ENCODE results near the gene PIGT. TPM values are rescaled to one million over a fixed set of nuclear protein-coding genes. Genes with fewer than 3 reads are reported as not detected.

The PIGT gene
- total and polyA plus RNA-seq, 10 of the 15 experiments (the other 5 are each of a cell fraction or from before 2014, with no cell fraction given) = 18.6 to 66.0 (median 35.3) TPM

DNA sequence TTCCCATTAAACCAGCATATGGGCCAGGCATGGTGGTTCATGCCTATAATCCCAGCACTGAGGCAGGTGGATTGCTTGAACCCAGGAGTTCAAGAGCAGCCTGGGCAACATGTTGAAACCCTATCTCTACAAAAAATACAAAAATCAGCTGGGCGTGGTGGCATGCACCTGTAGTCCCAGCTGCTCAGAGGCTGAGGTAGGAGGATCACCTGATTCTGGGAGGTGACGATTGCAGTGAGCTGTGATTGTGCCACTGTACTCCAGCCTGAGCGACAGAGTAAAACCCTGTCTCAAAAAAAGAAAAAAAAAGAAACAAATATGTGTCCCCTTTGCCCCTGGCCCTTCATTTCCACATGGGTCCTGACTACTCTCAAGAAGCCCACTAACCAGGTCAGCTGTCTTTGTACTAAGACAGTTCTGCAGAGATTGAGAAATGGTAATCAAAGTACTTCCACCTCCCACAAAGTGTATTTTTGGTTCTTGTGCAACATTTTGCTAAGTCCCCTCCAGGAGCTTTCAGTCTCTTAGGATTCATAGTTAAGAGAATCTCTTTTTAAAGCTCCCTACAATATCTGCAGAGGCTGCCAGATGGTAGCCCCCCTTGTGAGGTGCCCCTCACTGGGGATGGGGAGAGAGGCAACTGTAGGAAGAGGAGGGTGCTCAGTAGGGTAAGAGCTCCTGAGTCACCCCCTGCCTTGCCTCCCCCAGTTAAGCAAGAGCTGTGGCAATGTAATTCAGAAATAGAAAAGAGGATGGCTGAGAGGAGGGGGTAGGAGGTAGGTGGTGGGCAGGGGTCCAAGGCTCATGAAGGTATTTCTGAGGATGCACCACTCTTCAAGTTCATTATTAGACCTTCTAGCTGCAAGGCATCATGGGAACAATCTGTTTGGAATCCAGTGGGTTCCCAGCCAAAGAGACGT is 37.1 kb downstream of the PIGT start:
- SMC1A ChIA-PET (ENCODE audit: uncharacterized antibody, unreplicated experiment) = interaction anchor here (0.9 to 3.1 kb wide), 11 partner anchors 8 to 318 kb away, joined by 3 to 12 read pairs (median 4); partner anchors contain the start of gene SYS1
- POLR2A ChIA-PET = interaction anchor here (0.6 to 1.5 kb wide), 2 partner anchors 15 to 92 kb away, joined by 4 read pairs; no protein-coding TSS in a partner anchor
- ATAC-seq (no peak), DNase-seq (ENCODE audit: low read depth, low spot score) (no peak), FAIRE-seq (no peak)
- no TSS peak for BruUV-seq (replicated peaks)
- no peaks in the 10 kb centered on the region for H3K9me3 ChIP-seq (replicated peaks; ENCODE audit: control insufficient read depth, insufficient read depth, low read length)
- no peak overlapping the region for H3K9ac ChIP-seq (ENCODE audit: control insufficient read depth, insufficient read depth, low read length)
- no peak overlapping the region for H3K4me3 ChIP-seq
- CTCF ChIA-PET = interaction anchor here (0.6 to 8.2 kb wide), 14 partner anchors 9 to 318 kb away, joined by 3 to 86 read pairs (median 5); partner anchors contain the start of genes SYS1 and TP53TG5
- intact Hi-C loops (cut with micrococcal nuclease; ENCODE audit: unreplicated experiment) = loop anchor here (5.0 kb wide), 1 partner anchor 131 kb away; no protein-coding TSS in a partner anchor
- H4K20me1 ChIP-seq (ENCODE audit: control insufficient read depth, insufficient read depth) = no peaks in the 10 kb centered on the region
- WGBS (ENCODE audit: insufficient coverage, insufficient replicate concordance, low lambda C conversion rate, missing lambda C conversion rate) = 26% methylated on average over 4 of the region's 4 CpGs
- no peaks in the 10 kb centered on the region; a peak in 2 of 4 replicates for H3K27me3 ChIP-seq (replicated peaks in 1 of 2; ENCODE audit: control insufficient read depth in 2 of 2, insufficient read depth in 2 of 2, low read length in 1 of 2)
- H3K4me2 ChIP-seq (ENCODE audit: control insufficient read depth, insufficient read depth) = no peak overlapping the region
- no peak overlapping the region for H2AFZ ChIP-seq (ENCODE audit: control insufficient read depth, low read depth, low read length)
- no peak overlapping the region for H3K27ac ChIP-seq (ENCODE audit: control insufficient read depth, insufficient read depth)
- RAD21 ChIA-PET (ENCODE audit: unreplicated experiment) = interaction anchor here (1.5 to 2.9 kb wide), 4 partner anchors 17 to 130 kb away, joined by 5 to 10 read pairs (median 6); partner anchors contain the start of gene SYS1
- no peaks in the 10 kb centered on the region for H3K4me1 ChIP-seq (ENCODE audit: control insufficient read depth, insufficient read depth, low read length)
- in situ Hi-C loops (cut with MboI) = no loop called here
- H3K79me2 ChIP-seq (ENCODE audit: control insufficient read depth, insufficient read depth, low read length) = no peaks in the 10 kb centered on the region
- no peak for TF ChIP-seq ZNF24 (IDR thresholded peaks at IDR 0.05)
- no peak for TF ChIP-seq MYB (IDR thresholded peaks at IDR 0.05; ENCODE audit: borderline replicate concordance, low read depth, low read length)
- H3K36me3 ChIP-seq (ENCODE audit: control insufficient read depth in 2 of 2, insufficient read depth in 2 of 2, low read length in 1 of 2) = no peaks in the 10 kb centered on the region

DNA sequence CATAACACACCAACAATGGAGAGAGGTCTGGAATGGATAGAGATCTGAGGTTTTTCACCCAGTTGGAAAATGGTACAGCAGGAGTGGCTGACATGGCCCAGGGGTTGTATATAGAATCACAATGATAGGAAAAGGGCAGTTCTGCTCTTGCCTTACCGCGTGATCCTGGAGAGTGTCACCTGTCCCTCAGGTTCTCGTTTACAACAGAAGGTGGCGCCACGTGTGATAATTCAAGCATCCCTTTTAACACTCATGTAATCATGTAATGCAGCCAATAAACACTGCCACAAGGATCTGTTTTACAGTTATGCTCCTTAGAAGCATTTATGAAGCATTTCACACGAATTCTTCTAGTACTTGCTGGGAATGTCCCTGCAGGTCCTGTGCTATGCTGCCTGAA is 40.7 kb downstream of the PIGT start:
- no peak overlapping the region for H3K27ac ChIP-seq (ENCODE audit: control insufficient read depth, insufficient read depth)
- DNase-seq (ENCODE audit: low read depth, low spot score) = no peak
- no peak overlapping the region for H3K4me3 ChIP-seq
- FAIRE-seq = peak; percentile 23
- ChIA-PET POLR2A (no interaction called here), SMC1A (ENCODE audit: uncharacterized antibody, unreplicated experiment) (interaction anchor here (1.1 kb wide), 1 partner anchor 314 kb away, joined by 3 read pairs; no protein-coding TSS in a partner anchor), RAD21 (ENCODE audit: unreplicated experiment) (interaction anchor here (1.8 kb wide), 1 partner anchor 315 kb away, joined by 10 read pairs; no protein-coding TSS in a partner anchor), CTCF (interaction anchor here (1.0 to 8.2 kb wide), 4 partner anchors 20 to 315 kb away, joined by 4 to 86 read pairs (median 42); no protein-coding TSS in a partner anchor)
- H2AFZ ChIP-seq (ENCODE audit: control insufficient read depth, low read depth, low read length) = no peak overlapping the region
- no TSS peak for BruUV-seq (replicated peaks)
- no peaks in the 10 kb centered on the region for H3K36me3 ChIP-seq (ENCODE audit: control insufficient read depth in 2 of 2, insufficient read depth in 2 of 2, low read length in 1 of 2)
- H3K4me1 ChIP-seq (ENCODE audit: control insufficient read depth, insufficient read depth, low read length) = no peaks in the 10 kb centered on the region
- TF ChIP-seq RAD21 (IDR thresholded peaks at IDR 0.05; ENCODE audit: insufficient read depth, low read depth, low read length) = peak; percentile 27
- TF ChIP-seq, protein P1, sequence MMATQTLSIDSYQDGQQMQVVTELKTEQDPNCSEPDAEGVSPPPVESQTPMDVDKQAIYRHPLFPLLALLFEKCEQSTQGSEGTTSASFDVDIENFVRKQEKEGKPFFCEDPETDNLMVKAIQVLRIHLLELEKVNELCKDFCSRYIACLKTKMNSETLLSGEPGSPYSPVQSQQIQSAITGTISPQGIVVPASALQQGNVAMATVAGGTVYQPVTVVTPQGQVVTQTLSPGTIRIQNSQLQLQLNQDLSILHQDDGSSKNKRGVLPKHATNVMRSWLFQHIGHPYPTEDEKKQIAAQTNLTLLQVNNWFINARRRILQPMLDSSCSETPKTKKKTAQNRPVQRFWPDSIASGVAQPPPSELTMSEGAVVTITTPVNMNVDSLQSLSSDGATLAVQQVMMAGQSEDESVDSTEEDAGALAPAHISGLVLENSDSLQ (IDR thresholded peaks at IDR 0.05) = 0 out of 2 replicates have a peak, but pooled peaks have one; percentile 9
- TF ChIP-seq SMC3 (IDR thresholded peaks at IDR 0.05; ENCODE audit: borderline replicate concordance, low read length) = peak; percentile 58; the same call in 1 of the 2 replicates
- TF ChIP-seq, protein P2, sequence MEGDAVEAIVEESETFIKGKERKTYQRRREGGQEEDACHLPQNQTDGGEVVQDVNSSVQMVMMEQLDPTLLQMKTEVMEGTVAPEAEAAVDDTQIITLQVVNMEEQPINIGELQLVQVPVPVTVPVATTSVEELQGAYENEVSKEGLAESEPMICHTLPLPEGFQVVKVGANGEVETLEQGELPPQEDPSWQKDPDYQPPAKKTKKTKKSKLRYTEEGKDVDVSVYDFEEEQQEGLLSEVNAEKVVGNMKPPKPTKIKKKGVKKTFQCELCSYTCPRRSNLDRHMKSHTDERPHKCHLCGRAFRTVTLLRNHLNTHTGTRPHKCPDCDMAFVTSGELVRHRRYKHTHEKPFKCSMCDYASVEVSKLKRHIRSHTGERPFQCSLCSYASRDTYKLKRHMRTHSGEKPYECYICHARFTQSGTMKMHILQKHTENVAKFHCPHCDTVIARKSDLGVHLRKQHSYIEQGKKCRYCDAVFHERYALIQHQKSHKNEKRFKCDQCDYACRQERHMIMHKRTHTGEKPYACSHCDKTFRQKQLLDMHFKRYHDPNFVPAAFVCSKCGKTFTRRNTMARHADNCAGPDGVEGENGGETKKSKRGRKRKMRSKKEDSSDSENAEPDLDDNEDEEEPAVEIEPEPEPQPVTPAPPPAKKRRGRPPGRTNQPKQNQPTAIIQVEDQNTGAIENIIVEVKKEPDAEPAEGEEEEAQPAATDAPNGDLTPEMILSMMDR (IDR thresholded peaks at IDR 0.05 in 2 of 3, conservative IDR thresholded peaks at IDR 0.05 in 1 of 3; ENCODE audit: control insufficient read depth in 2 of 3, extremely low read depth in 1 of 3, insufficient read depth in 1 of 3, low read depth in 3 of 3, low read length in 3 of 3) = peak; percentile 35 to 47 (median 46); a peak in 4 of 6 replicates
- TF ChIP-seq NFIC (IDR thresholded peaks at IDR 0.05; ENCODE audit: low read depth, low read length) = no peak
- no peak for TF ChIP-seq MYC (IDR thresholded peaks at IDR 0.05; ENCODE audit: insufficient read depth, insufficient read length, insufficient replicate concordance, low read length, severe bottlenecking)
- H3K27me3 ChIP-seq (replicated peaks in 1 of 2; ENCODE audit: control insufficient read depth in 2 of 2, insufficient read depth in 2 of 2, low read length in 1 of 2) = peaks cover 0 to 3% of the 10 kb centered on the region in 2 experiments; a peak in 1 of 4 replicates
- ATAC-seq = peak; percentile 86
- no peaks in the 10 kb centered on the region for H3K79me2 ChIP-seq (ENCODE audit: control insufficient read depth, insufficient read depth, low read length)
- H3K9ac ChIP-seq (ENCODE audit: control insufficient read depth, insufficient read depth, low read length) = no peak overlapping the region
- H3K4me2 ChIP-seq (ENCODE audit: control insufficient read depth, insufficient read depth) = no peak overlapping the region
- no peaks in the 10 kb centered on the region for H4K20me1 ChIP-seq (ENCODE audit: control insufficient read depth, insufficient read depth)
- 2% methylated on average over 6 of the region's 6 CpGs for WGBS (ENCODE audit: insufficient coverage, insufficient replicate concordance, low lambda C conversion rate, missing lambda C conversion rate)
- in situ Hi-C loops (cut with MboI) (loop anchor here (5.0 kb wide), 1 partner anchor 316 kb away; no protein-coding TSS in a partner anchor), intact Hi-C loops (cut with micrococcal nuclease; ENCODE audit: unreplicated experiment) (loop anchor here (1.0 kb wide), 1 partner anchor 315 kb away; no protein-coding TSS in a partner anchor)
- H3K9me3 ChIP-seq (replicated peaks; ENCODE audit: control insufficient read depth, insufficient read depth, low read length) = no peaks in the 10 kb centered on the region
